SU-DHL-6 (cell line): Measurements from ENCODE around the gene CAPZA1.

Experiments
- H2AFZ ChIP-seq: fragments of 200-600 bp; sonication (generic); 2 replicates; pipeline ENCODE4 v1.6.1; 2014; ENCODE audit warnings: low read depth, mild to moderate bottlenecking, moderate library complexity, mixed read lengths, antibody characterized with exemption, low read length; ENCODE audit not compliant: severe bottlenecking
- H3F3A ChIP-seq: fragments of 200-600 bp; shearing (Covaris generic); 2 replicates; pipeline ENCODE4 v1.6.0; 2016; ENCODE audit warnings: antibody characterized with exemption, mild to moderate bottlenecking; ENCODE audit not compliant: insufficient read depth
- H3K27ac ChIP-seq: fragments of 200-600 bp; sonication (generic); 2 replicates; pipeline ENCODE4 v1.5.1; 2016; ENCODE audit warnings: low read depth, mild to moderate bottlenecking, low read length, moderate library complexity, mixed read lengths
- H3K27me3 ChIP-seq: fragments of 200-600 bp; sonication (generic), shearing (Covaris generic); 2 replicates; pipeline ENCODE4 v1.6.0; 2014; ENCODE audit warnings: mild to moderate bottlenecking, low read length
- H3K36me3 ChIP-seq: fragments of 200-600 bp; sonication (generic); 2 replicates; pipeline ENCODE4 v1.6.1; 2014; ENCODE audit warnings: mild to moderate bottlenecking, low read length, mixed read lengths
- H3K4me2 ChIP-seq: fragments of 300-600, 200-600 bp; shearing (Covaris generic), sonication (generic); 2 replicates; pipeline ENCODE4 v1.6.0; 2014; ENCODE audit warnings: low read length, low read depth, mild to moderate bottlenecking; ENCODE audit not compliant: poor library complexity, severe bottlenecking
- H3K4me3 ChIP-seq: fragments of 200-600 bp; sonication (generic); 2 replicates; pipeline ENCODE4 v1.5.1; 2014; ENCODE audit warnings: antibody characterized with exemption, low read length, mild to moderate bottlenecking, mixed read lengths; ENCODE audit not compliant: insufficient read depth, poor library complexity, severe bottlenecking
- H3K79me2 ChIP-seq: fragments of 200-600 bp; sonication (generic); 2 replicates; pipeline ENCODE4 v1.6.1; 2014; ENCODE audit warnings: mild to moderate bottlenecking, low read length, moderate library complexity; ENCODE audit not compliant: insufficient read depth
- H3K9ac ChIP-seq: fragments of 200-600 bp; sonication (generic); 2 replicates; pipeline ENCODE4 v1.7.0; 2014; ENCODE audit warnings: mild to moderate bottlenecking, low read length
- H3K9me2 ChIP-seq: fragments of 200-600 bp; sonication (generic); replicated peaks from 2 replicates; pipeline ENCODE4 v1.6.1; 2014; ENCODE audit warnings: low read length; ENCODE audit not compliant: insufficient read depth
- H3K9me3 ChIP-seq: fragments of 200-600 bp; sonication (generic); 2 replicates; pipeline ENCODE4 v1.6.1; 2014; ENCODE audit warnings: low read length, mixed read lengths; ENCODE audit not compliant: insufficient read depth
- H4K20me1 ChIP-seq: fragments of 200-600 bp; sonication (generic); 2 replicates; pipeline ENCODE4 v1.6.1; 2014; ENCODE audit warnings: low read depth, mild to moderate bottlenecking, antibody characterized with exemption, low read length, moderate library complexity, mixed read lengths
- EZH2phosphoT487 ChIP-seq: fragments of 200-600 bp; sonication (generic), shearing (Covaris generic); conservative IDR thresholded peaks from 2 replicates; pipeline ENCODE4 v1.6.1; 2018; ENCODE audit warnings: mild to moderate bottlenecking, antibody characterized with exemption, low read length, moderate library complexity, mixed read lengths
- TF ChIP-seq, protein P1 (sequence below): fragments of 200-600 bp; sonication (generic); IDR thresholded peaks from one replicate; pipeline ENCODE4 v1.5.1; 2017; ENCODE audit warnings: antibody characterized with exemption, mild to moderate bottlenecking, low read length, moderate library complexity; ENCODE audit not compliant: insufficient read depth, poor library complexity, severe bottlenecking

Gene CAPZA1

DNA sequence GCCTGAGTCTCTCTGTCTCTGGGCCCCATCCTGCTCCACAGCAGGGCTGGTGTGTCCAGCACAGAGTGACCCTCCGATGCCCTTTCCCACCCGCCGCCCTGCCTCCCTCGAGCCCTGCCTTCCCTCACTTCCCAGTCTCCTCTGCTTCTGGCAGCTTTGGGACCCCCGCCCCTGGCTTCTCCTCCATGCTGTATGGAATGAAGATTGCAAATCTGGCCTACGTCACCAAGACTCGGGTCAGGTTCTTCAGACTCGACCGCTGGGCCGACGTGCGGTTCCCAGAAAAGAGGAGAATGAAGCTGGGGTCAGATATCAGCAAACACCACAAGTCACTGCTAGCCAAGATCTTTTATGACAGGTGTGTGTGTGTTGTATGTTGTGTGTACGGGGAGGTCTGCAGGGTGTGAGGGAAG, 69.2 kb downstream of the CAPZA1 start:
- Histone ChIP-seq H3K36me3 (no peaks in the 10 kb centered on the region), H3K9me3 (no peaks in the 10 kb centered on the region), H4K20me1 (no peaks in the 10 kb centered on the region), H3K4me3 (no peak overlapping the region), H3F3A (no peaks in the 10 kb centered on the region), H3K27ac (no peak overlapping the region), H3K27me3 (no peaks in the 10 kb centered on the region), H3K4me2 (no peak overlapping the region), H2AFZ (no peak overlapping the region), H3K9ac (no peak overlapping the region), H3K79me2 (no peaks in the 10 kb centered on the region), H3K9me2 (no peaks in the 10 kb centered on the region)
- TF ChIP-seq, protein P1, sequence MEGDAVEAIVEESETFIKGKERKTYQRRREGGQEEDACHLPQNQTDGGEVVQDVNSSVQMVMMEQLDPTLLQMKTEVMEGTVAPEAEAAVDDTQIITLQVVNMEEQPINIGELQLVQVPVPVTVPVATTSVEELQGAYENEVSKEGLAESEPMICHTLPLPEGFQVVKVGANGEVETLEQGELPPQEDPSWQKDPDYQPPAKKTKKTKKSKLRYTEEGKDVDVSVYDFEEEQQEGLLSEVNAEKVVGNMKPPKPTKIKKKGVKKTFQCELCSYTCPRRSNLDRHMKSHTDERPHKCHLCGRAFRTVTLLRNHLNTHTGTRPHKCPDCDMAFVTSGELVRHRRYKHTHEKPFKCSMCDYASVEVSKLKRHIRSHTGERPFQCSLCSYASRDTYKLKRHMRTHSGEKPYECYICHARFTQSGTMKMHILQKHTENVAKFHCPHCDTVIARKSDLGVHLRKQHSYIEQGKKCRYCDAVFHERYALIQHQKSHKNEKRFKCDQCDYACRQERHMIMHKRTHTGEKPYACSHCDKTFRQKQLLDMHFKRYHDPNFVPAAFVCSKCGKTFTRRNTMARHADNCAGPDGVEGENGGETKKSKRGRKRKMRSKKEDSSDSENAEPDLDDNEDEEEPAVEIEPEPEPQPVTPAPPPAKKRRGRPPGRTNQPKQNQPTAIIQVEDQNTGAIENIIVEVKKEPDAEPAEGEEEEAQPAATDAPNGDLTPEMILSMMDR = no peak
- TF ChIP-seq EZH2phosphoT487 = no peak

DNA sequence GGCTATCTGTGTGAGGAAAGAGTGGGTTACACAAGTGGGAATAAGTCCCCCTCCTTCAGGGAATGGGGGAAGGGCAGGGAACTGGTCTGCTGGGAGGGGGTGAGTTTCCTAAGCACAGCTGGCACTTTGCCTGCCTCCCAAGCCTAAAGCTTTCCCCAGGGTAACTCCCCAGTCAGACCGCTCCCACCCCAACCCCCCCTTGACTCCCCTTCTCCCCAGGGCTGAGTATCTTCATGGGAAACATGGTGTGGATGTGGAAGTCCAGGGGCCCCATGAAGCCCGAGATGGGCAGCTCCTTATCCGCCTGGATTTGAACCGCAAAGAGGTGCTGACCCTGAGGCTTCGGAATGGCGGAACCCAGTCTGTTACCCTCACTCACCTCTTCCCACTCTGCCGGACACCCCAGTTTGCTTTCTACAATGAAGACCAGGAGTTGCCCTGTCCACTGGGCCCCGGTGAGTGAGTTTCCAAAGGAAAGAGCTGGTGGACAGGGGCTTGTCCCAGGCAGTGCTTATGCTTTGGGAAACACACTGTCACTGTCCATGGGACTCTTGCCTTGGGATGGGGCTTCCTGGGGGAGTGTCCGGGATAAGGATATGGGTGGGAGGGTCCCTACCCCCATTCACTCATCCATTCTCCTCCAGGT, 69.7 kb downstream of the CAPZA1 start:
- Histone ChIP-seq H3K27me3 (no peaks in the 10 kb centered on the region), H2AFZ (no peak overlapping the region), H3K27ac (no peak overlapping the region), H3K79me2 (no peaks in the 10 kb centered on the region), H3K4me3 (no peak overlapping the region), H3K36me3 (no peaks in the 10 kb centered on the region), H3F3A (no peaks in the 10 kb centered on the region), H3K9ac (no peak overlapping the region), H3K9me2 (no peaks in the 10 kb centered on the region), H4K20me1 (no peaks in the 10 kb centered on the region), H3K9me3 (no peaks in the 10 kb centered on the region), H3K4me2 (no peak overlapping the region)
- TF ChIP-seq, protein P1 = no peak
- TF ChIP-seq EZH2phosphoT487 = no peak

DNA sequence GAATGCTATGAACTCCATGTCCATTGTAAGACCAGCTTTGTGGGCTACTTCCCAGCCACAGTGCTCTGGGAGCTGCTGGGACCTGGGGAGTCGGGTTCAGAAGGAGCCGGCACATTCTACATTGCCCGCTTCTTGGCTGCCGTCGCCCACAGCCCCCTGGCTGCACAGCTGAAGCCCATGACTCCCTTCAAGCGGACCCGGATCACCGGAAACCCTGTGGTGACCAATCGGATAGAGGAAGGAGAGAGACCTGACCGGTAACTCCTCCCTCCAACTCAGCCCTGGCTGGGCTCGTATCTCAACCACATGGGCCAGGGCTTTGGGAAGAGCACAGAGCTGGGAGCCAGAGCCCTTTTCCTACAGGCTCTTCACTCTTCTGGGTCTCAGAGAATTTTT, 70.2 kb downstream of the CAPZA1 start:
- H3K36me3 ChIP-seq = no peaks in the 10 kb centered on the region
- no peaks in the 10 kb centered on the region for H4K20me1 ChIP-seq
- no peak for TF ChIP-seq EZH2phosphoT487
- TF ChIP-seq, protein P1 = no peak

More for the DNA sequence above, 70.2 kb downstream of the CAPZA1 start:
- Histone ChIP-seq H3K27ac (no peak overlapping the region), H3K9me3 (no peaks in the 10 kb centered on the region), H3K27me3 (no peaks in the 10 kb centered on the region), H3K79me2 (no peaks in the 10 kb centered on the region), H2AFZ (no peak overlapping the region), H3K9me2 (no peaks in the 10 kb centered on the region), H3K4me2 (no peak overlapping the region), H3K4me3 (no peak overlapping the region), H3K9ac (no peak overlapping the region), H3F3A (no peaks in the 10 kb centered on the region)
